HepG2 (cell line): Measurements from ENCODE around the gene PAPPA2. TPM values are rescaled to one million over a fixed set of nuclear protein-coding genes. Genes with fewer than 3 reads are reported as not detected.

ENCODE experiments used
- ATAC-seq: fragments of 200-7000 bp; cut with Tn5 transposase; 3 replicates; pipeline ENCODE4 v1.9.1; 2020; ENCODE audit warnings: mild to moderate bottlenecking, moderate library complexity
- BruUV-seq: library from RNA; stranded (reverse); fragments of 400-500 nt; replicated peaks from 2 replicates; lab custom pipeline; 2021; lab: Mats Ljungman, UMichigan
- CTCF ChIA-PET: fragments of 300-600 bp; formaldehyde crosslinking; extraction: SDS; loops from one replicate; lab custom pipeline; 2021; ENCODE audit warnings: low total read pairs, inconsistent platforms, low intra/inter-chr PET ratio; lab: Yijun Ruan, JAX
- POLR2A ChIA-PET: fragments of 350-600 bp; sonication (Branson Sonifier 250); formaldehyde crosslinking; loops from one replicate; lab custom pipeline; 2020; ENCODE audit warnings: antibody characterized with exemption, inconsistent platforms; lab: Yijun Ruan, JAX
- DNase-seq: peaks from one replicate; pipeline ENCODE4 v3.0.0-alpha.2; 2015; ENCODE audit warnings: low spot score
- FAIRE-seq: peaks from 3 replicates; lab custom pipeline; 2011; peaks lifted over from hg19 to GRCh38; lab: Jason Lieb, UNC
- H2AFZ ChIP-seq: one replicate; pipeline ENCODE4 v1.6.1; 2011; ENCODE audit warnings: low read length, inconsistent platforms
- H3K27ac ChIP-seq: fragments of 300-600 bp; 3 replicates; pipeline ENCODE4 v1.8.0; 2011; ENCODE audit warnings: mixed run types, mild to moderate bottlenecking, mixed read lengths, low read length, inconsistent platforms; ENCODE audit not compliant: insufficient read depth; ENCODE audit errors: extremely low read length
- H3K27me3 ChIP-seq, 2 experiments: fragments of 200-600 bp in 1 of 2; 2 replicates in 1 of 2; 3 replicates in 1 of 2; pipeline versions ENCODE4 v1.6.0 to v1.8.0; 2011; ENCODE audit warnings: low read length in 2 of 2, mild to moderate bottlenecking in 2 of 2, moderate library complexity in 2 of 2, inconsistent platforms in 1 of 2; ENCODE audit not compliant: insufficient read depth in 2 of 2, control insufficient read depth in 1 of 2
- H3K36me3 ChIP-seq, 2 experiments: fragments of 200-600 bp in 1 of 2; replicated peaks in 1 of 2; 2 replicates in 1 of 2; 3 replicates in 1 of 2; pipeline versions ENCODE4 v1.5.1 to v1.8.0; 2011; ENCODE audit warnings: low read length in 2 of 2, inconsistent platforms in 1 of 2; ENCODE audit not compliant: insufficient read depth in 2 of 2, control insufficient read depth in 1 of 2
- H3K4me1 ChIP-seq: 2 replicates; pipeline ENCODE4 v1.5.1; 2012; ENCODE audit warnings: low read length, inconsistent platforms; ENCODE audit not compliant: insufficient read depth
- H3K4me2 ChIP-seq: 2 replicates; pipeline ENCODE4 v1.6.0; 2011; ENCODE audit warnings: low read depth, low read length, inconsistent platforms
- H3K4me3 ChIP-seq, 3 experiments: fragments of 200-600 bp in 1 of 3; sonication (generic), shearing (Covaris generic) in 1 of 3; replicated peaks in 1 of 3; 2 replicates each; pipeline ENCODE4 v1.5.1; 2011 to 2016; ENCODE audit warnings: low read length in 3 of 3, inconsistent platforms in 2 of 3, low read depth in 2 of 3, mild to moderate bottlenecking in 2 of 3, control low read depth in 1 of 3, mixed read lengths in 1 of 3; ENCODE audit not compliant: insufficient read depth in 1 of 3
- H3K79me2 ChIP-seq: one replicate; pipeline ENCODE4 v1.6.1; 2011; ENCODE audit warnings: low read length, inconsistent platforms; ENCODE audit not compliant: insufficient read depth
- H3K9ac ChIP-seq: 2 replicates; pipeline ENCODE4 v1.6.0; 2011; ENCODE audit warnings: mild to moderate bottlenecking, low read depth, low read length, inconsistent platforms; ENCODE audit not compliant: insufficient read depth
- H3K9me3 ChIP-seq: 2 replicates; pipeline ENCODE4 v1.5.1; 2012; ENCODE audit warnings: mild to moderate bottlenecking, low read length
- H4K20me1 ChIP-seq: 2 replicates; pipeline ENCODE4 v1.6.0; 2011; ENCODE audit warnings: inconsistent platforms, mild to moderate bottlenecking, low read length, moderate library complexity; ENCODE audit not compliant: insufficient read depth
- CENPBD1 ChIP-seq: sonication (generic); formaldehyde crosslinking; IDR thresholded peaks from 2 replicates; pipeline ENCODE4 v1.8.0; 2022; ENCODE audit warnings: missing genetic modification reagents, low read depth, mild to moderate bottlenecking, borderline replicate concordance
- GPN1 ChIP-seq: sonication (generic); formaldehyde crosslinking; IDR thresholded peaks from 2 replicates; pipeline ENCODE4 v1.5.1; 2020; ENCODE audit warnings: missing genetic modification reagents, borderline replicate concordance
- HNF1B ChIP-seq: sonication (generic); formaldehyde crosslinking; IDR thresholded peaks from 2 replicates; pipeline ENCODE4 v1.5.1; 2020; ENCODE audit warnings: mild to moderate bottlenecking, moderate library complexity, missing genetic modification reagents
- IKZF1 ChIP-seq: fragments of 450-650 bp; IDR thresholded peaks from 2 replicates; pipeline ENCODE4 v1.7.1; 2016
- KDM4B ChIP-seq: sonication (generic); formaldehyde crosslinking; IDR thresholded peaks from 2 replicates; pipeline ENCODE4 v1.4.0; 2020; ENCODE audit warnings: missing genetic modification reagents
- NCOA5 ChIP-seq: sonication (generic); formaldehyde crosslinking; IDR thresholded peaks from 2 replicates; pipeline ENCODE4 v1.4.0; 2020; ENCODE audit warnings: missing genetic modification reagents
- NFIC ChIP-seq: IDR thresholded peaks from 2 replicates; pipeline ENCODE4 v1.6.1; 2012; ENCODE audit warnings: mild to moderate bottlenecking, low read length, inconsistent platforms
- SMAD3 ChIP-seq: sonication (generic); formaldehyde crosslinking; IDR thresholded peaks from 2 replicates; pipeline ENCODE4 v1.4.0; 2020; ENCODE audit warnings: missing genetic modification reagents
- SOX5 ChIP-seq: IDR thresholded peaks from 2 replicates; pipeline ENCODE4 v1.6.1; 2016; ENCODE audit warnings: borderline replicate concordance
- TRIM24 ChIP-seq: sonication (generic); formaldehyde crosslinking; IDR thresholded peaks from 2 replicates; pipeline ENCODE4 v1.8.0; 2022; ENCODE audit warnings: mild to moderate bottlenecking, missing genetic modification reagents
- ZC3H4 ChIP-seq: sonication (generic); formaldehyde crosslinking; IDR thresholded peaks from 2 replicates; pipeline ENCODE4 v1.4.0; 2020; ENCODE audit warnings: missing genetic modification reagents, borderline replicate concordance
- ZEB1 ChIP-seq: IDR thresholded peaks from 2 replicates; pipeline ENCODE4 v1.6.1; 2012; ENCODE audit warnings: mild to moderate bottlenecking, low read depth, inconsistent platforms; ENCODE audit not compliant: insufficient replicate concordance
- ZNF281 ChIP-seq: sonication (generic); formaldehyde crosslinking; IDR thresholded peaks from 2 replicates; pipeline ENCODE4 v1.4.0; 2020; ENCODE audit warnings: missing genetic modification reagents, borderline replicate concordance
- ZNF552 ChIP-seq: sonication (generic); formaldehyde crosslinking; IDR thresholded peaks from 2 replicates; pipeline ENCODE4 v1.9.0; 2022; ENCODE audit warnings: missing genetic modification reagents, mild to moderate bottlenecking, borderline replicate concordance
- ZNF563 ChIP-seq: sonication (generic); formaldehyde crosslinking; IDR thresholded peaks from 2 replicates; pipeline ENCODE4 v1.8.0; 2022; ENCODE audit warnings: mild to moderate bottlenecking, moderate library complexity, missing genetic modification reagents
- ZSCAN21 ChIP-seq: sonication (generic); formaldehyde crosslinking; IDR thresholded peaks from 2 replicates; pipeline ENCODE4 v1.8.0; 2022; ENCODE audit warnings: mild to moderate bottlenecking, missing genetic modification reagents, moderate library complexity, borderline replicate concordance
- WGBS: methylation state at CpG from one replicate; pipeline ENCODE4 v1.1.6; 2017; ENCODE audit warnings: low lambda C conversion rate; 5-methylcytosine and 5-hydroxymethylcytosine counted together
- in situ Hi-C: cut with HindIII; loops from 2 replicates; pipeline ENCODE4 v1.10.0; 2017; ENCODE audit warnings: low pct_unique_long_range_greater_than_20kb; ENCODE audit not compliant: extremely low pct_ligation_motif_present
- intact Hi-C: fragments of 100-400 bp; cut with micrococcal nuclease; formaldehyde crosslinking; loops from one replicate; pipeline ENCODE4 v1.10.0; 2022; ENCODE audit not compliant: unreplicated experiment
- polyA plus RNA-seq, 8 experiments: library from polyadenylated mRNA; depleted of rRNA in 3 of 8; stranded (reverse) in 7 of 8; unstranded in 1 of 8; fragments of >200 nt; fragmentation: Illumina TruSeq in 4 of 8; extraction: Trizol in 4 of 8; gene quantifications; 2 replicates each; pipeline versions ENCODE4 v1.2.1 to v1.2.3, GENCODE V29; 2011 to 2016; ENCODE audit warnings: low read depth in 4 of 8, missing spikeins in 1 of 8, mixed read lengths in 1 of 8; ENCODE audit not compliant: insufficient read depth in 1 of 8
- total RNA-seq, 5 experiments: library from RNA; depleted of rRNA; stranded (reverse); fragments of >200 nt; fragmentation: Illumina TruSeq; extraction: Trizol; gene quantifications; 2 replicates each; pipeline ENCODE4 v1.2.3, GENCODE V29; 2016; ENCODE audit warnings: low read depth in 1 of 5

The PAPPA2 gene
- total and polyA plus RNA-seq, 2 of the 13 experiments (the other 11 are each of a cell fraction or from before 2014, with no cell fraction given) = 0.01 TPM; not detected in 1

- H3K9ac ChIP-seq = no peak overlapping the region
- in situ Hi-C loops (loop anchor here (5.0 to 10.0 kb wide), 3 partner anchors 132 to 322 kb away; no protein-coding TSS in a partner anchor), intact Hi-C loops (no loop called here)
- ChIA-PET POLR2A (no interaction called here), CTCF (interaction anchor here (0.7 to 2.7 kb wide), 5 partner anchors 131 to 389 kb away, joined by 3 to 31 read pairs (median 5); no protein-coding TSS in a partner anchor)
- H3K4me2 ChIP-seq = no peak overlapping the region
- no peaks in the 10 kb centered on the region for H4K20me1 ChIP-seq
- WGBS = 0% methylated on average over 5 of the region's 5 CpGs
- no peaks in the 10 kb centered on the region for H3K9me3 ChIP-seq
- peak; percentile 58 for DNase-seq
- BruUV-seq = no TSS peak
- FAIRE-seq = peak; percentile 30
- H2AFZ ChIP-seq = no peak overlapping the region
- H3K4me1 ChIP-seq = no peaks in the 10 kb centered on the region
- H3K27ac ChIP-seq = no peak overlapping the region
- no peak overlapping the region for H3K4me3 ChIP-seq
- no peaks in the 10 kb centered on the region for H3K36me3 ChIP-seq
- ATAC-seq = peak; percentile 99
- no peaks in the 10 kb centered on the region for H3K79me2 ChIP-seq
- H3K27me3 ChIP-seq = no peaks in the 10 kb centered on the region; a peak in 2 of 5 replicates
- TF ChIP-seq CENPBD1 (CRISPR knock-in tag) (no peak), IKZF1 (no peak), ZNF281 (CRISPR knock-in tag) (no peak), KDM4B (no peak), SOX5 (no peak), ZNF552 (no peak), NFIC (no peak), GPN1 (CRISPR knock-in tag) (no peak), NCOA5 (CRISPR knock-in tag) (no peak), ZEB1 (no peak), SMAD3 (no peak), ZC3H4 (CRISPR knock-in tag) (no peak), TRIM24 (CRISPR knock-in tag) (no peak), ZNF563 (CRISPR knock-in tag) (no peak), HNF1B (CRISPR knock-in tag) (0 out of 2 replicates have a peak, but pooled peaks have one; percentile 34), ZSCAN21 (CRISPR knock-in tag) (no peak)
These were observed 96.9 kb downstream of the PAPPA2 start for GRCh38 chr1:176559878-176560277.
